ENCODE data around the gene EHD1. TPM values are rescaled to one million over a fixed set of nuclear protein-coding genes. Genes with fewer than 3 reads are reported as not detected.

EHD1 gene
- polyA plus RNA-seq, 2 of the 4 experiments (the other 2 are of a cell fraction) = 25.9 to 37.8 TPM

DNA sequence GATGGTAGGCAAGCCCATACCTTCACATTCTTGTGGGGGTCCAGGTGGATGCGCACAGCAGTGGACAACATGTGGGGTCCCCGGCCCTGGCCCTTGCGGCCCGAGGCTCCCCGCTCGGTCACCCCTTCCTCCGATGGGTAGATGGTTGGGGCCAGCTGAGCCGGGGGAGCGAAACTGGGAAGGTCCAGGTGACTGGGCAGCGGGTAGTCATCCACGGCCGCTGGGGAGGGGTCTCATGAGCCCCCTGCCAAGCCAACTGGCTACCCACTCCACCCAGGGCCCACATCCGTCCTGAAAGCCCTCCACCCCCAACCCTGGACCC, 27.9 kb upstream of the EHD1 start (continued):
- TF ChIP-seq, protein P1, sequence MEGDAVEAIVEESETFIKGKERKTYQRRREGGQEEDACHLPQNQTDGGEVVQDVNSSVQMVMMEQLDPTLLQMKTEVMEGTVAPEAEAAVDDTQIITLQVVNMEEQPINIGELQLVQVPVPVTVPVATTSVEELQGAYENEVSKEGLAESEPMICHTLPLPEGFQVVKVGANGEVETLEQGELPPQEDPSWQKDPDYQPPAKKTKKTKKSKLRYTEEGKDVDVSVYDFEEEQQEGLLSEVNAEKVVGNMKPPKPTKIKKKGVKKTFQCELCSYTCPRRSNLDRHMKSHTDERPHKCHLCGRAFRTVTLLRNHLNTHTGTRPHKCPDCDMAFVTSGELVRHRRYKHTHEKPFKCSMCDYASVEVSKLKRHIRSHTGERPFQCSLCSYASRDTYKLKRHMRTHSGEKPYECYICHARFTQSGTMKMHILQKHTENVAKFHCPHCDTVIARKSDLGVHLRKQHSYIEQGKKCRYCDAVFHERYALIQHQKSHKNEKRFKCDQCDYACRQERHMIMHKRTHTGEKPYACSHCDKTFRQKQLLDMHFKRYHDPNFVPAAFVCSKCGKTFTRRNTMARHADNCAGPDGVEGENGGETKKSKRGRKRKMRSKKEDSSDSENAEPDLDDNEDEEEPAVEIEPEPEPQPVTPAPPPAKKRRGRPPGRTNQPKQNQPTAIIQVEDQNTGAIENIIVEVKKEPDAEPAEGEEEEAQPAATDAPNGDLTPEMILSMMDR (IDR thresholded peaks at IDR 0.05) = no peak
- TF ChIP-seq CBX8 (IDR thresholded peaks at IDR 0.05) (no peak), GATA3 (IDR thresholded peaks at IDR 0.05; ENCODE audit: borderline replicate concordance) (no peak), EP300 (IDR thresholded peaks at IDR 0.05) (no peak), RFX5 (IDR thresholded peaks at IDR 0.05) (no peak)

DNA sequence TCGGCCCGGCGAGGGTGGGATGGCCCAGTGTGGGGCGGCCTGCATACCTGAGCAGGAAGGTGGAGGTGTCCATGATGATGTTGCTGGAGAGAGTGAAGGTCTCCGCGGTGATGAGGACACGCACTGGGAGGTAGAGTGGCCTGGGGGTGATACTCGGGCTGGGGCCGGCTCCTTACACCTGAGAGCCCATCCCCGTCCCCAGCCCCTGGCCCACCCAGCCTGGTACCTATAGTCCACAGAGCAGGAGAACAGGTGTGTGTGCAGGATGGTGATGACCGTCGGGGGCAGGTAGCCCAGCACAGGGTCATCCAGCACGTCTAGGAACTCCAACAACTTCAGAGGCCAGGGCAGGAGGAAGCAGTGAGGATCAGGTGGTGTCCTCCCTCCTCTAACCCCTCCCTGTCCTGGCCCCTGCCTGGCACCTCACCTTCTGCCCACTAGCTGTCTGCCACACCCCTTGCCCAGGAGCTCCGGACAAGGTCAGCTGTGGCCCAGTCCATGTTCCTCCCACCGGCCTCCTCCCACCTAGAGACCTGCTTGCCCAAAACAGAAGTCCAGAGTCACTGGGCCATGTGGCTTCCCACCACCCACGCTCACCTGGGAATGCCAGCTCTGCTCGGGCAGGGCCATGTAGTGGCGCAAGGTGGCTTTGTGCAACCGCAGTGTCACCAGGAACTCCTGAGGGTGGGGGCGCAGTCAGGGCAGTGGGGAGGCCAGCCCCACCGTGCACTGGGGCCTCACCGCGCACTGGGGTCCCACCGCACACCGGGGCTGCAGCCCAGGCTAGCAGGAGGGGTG, 27.3 kb upstream of the EHD1 start:
- DNase-seq (ENCODE audit: low read depth in 1 of 2, low spot score in 1 of 2) = no peak
- CTCF ChIA-PET = interaction anchor here (1.5 to 5.7 kb wide), 4 partner anchors 11 to 91 kb away, joined by 3 to 52 read pairs (median 8); partner anchors contain the start of gene BATF2

DNA sequence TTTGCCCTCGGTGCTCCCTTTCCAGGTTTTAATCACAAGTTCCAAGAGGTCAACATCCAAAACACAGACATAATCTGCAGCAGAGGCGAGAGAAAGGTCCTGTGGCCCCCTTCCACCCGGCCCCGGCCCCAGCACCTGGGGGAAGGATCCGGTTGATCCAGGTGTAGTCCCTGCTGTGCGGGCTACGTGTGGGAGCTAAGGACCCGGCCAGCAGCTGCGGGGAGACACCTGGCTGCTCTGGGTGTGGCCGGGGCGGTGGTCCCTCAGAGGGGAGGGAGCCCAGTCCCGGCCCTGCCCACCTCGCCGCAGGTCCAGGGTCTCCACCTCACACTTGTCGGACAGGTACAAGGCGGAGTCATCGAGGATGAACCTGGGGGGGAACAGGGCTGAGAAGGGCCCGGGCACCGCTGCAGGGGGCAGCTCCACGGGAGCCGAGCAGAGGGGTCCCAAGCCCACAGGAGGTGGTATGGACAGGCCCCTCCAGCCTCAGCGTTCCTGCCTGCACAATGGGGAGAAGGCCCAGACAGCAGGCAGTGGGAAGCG, 24.9 kb upstream of the EHD1 start:
- no peak overlapping the region for H3K4me2 ChIP-seq
- 92% methylated on average over 23 of the region's 23 CpGs for WGBS (ENCODE audit: missing lambda C conversion rate)
- ATAC-seq (no peak), DNase-seq (ENCODE audit: low read depth in 1 of 2, low spot score in 1 of 2) (no peak), FAIRE-seq (no peak)
- no peak overlapping the region for H3K27ac ChIP-seq
- POLR2A ChIA-PET = no interaction called here
- TF ChIP-seq KDM5A (IDR thresholded peaks at IDR 0.05) = no peak
- peaks cover 4% of the 10 kb centered on the region; the same call in 2 of the 3 replicates for H3K4me1 ChIP-seq
- CTCF ChIA-PET = interaction anchor here (1.5 to 5.7 kb wide), 3 partner anchors 9 to 55 kb away, joined by 4 to 52 read pairs (median 11); no protein-coding TSS in a partner anchor
- no peaks in the 10 kb centered on the region for H3K9me3 ChIP-seq
- H3K4me3 ChIP-seq = no peak overlapping the region

More for the DNA sequence above, 27.3 kb upstream of the EHD1 start:
- no peaks in the 10 kb centered on the region for H3K9me3 ChIP-seq
- no peaks in the 10 kb centered on the region; the same call in 2 of the 3 replicates for H3K4me1 ChIP-seq
- 94% methylated on average over 24 of the region's 25 CpGs for WGBS (ENCODE audit: missing lambda C conversion rate)
- no peak for FAIRE-seq
- POLR2A ChIA-PET = no interaction called here
- no peak overlapping the region for H3K4me3 ChIP-seq
- no peak overlapping the region for H3K4me2 ChIP-seq
- ATAC-seq = no peak
- no peak overlapping the region for H3K27ac ChIP-seq
- TF ChIP-seq POLR2AphosphoS2 (conservative IDR thresholded peaks at IDR 0.05; ENCODE audit: low read length) (no peak), JUN (IDR thresholded peaks at IDR 0.05) (no peak), KDM1A (IDR thresholded peaks at IDR 0.05; ENCODE audit: low read depth) (no peak), POLR2A (IDR thresholded peaks at IDR 0.05; ENCODE audit: low read length) (no peak), FOSL2 (IDR thresholded peaks at IDR 0.05) (no peak), FOSL2 (CRISPR knock-in tag; IDR thresholded peaks at IDR 0.05) (no peak), SMC3 (IDR thresholded peaks at IDR 0.05) (no peak), CBX2 (IDR thresholded peaks at IDR 0.05; ENCODE audit: borderline replicate concordance, low read depth) (no peak), FOSB (CRISPR knock-in tag; IDR thresholded peaks at IDR 0.05) (no peak), ZFP36 (IDR thresholded peaks at IDR 0.05; ENCODE audit: borderline replicate concordance, partially characterized antibody) (no peak), RAD21 (conservative IDR thresholded peaks at IDR 0.05 in 1 of 2, IDR thresholded peaks at IDR 0.05 in 1 of 2) (no peak), HOXB13 (CRISPR knock-in tag; IDR thresholded peaks at IDR 0.05; ENCODE audit: low read depth) (no peak), GATA3 (IDR thresholded peaks at IDR 0.05; ENCODE audit: borderline replicate concordance) (no peak), CBX8 (IDR thresholded peaks at IDR 0.05) (no peak), CHD2 (IDR thresholded peaks at IDR 0.05; ENCODE audit: low read length, partially characterized antibody) (no peak)
- TF ChIP-seq, protein P2, sequence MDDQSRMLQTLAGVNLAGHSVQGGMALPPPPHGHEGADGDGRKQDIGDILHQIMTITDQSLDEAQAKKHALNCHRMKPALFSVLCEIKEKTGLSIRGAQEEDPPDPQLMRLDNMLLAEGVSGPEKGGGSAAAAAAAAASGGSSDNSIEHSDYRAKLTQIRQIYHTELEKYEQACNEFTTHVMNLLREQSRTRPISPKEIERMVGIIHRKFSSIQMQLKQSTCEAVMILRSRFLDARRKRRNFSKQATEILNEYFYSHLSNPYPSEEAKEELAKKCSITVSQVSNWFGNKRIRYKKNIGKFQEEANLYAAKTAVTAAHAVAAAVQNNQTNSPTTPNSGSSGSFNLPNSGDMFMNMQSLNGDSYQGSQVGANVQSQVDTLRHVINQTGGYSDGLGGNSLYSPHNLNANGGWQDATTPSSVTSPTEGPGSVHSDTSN (IDR thresholded peaks at IDR 0.05) = no peak
- TF ChIP-seq, protein P3, sequence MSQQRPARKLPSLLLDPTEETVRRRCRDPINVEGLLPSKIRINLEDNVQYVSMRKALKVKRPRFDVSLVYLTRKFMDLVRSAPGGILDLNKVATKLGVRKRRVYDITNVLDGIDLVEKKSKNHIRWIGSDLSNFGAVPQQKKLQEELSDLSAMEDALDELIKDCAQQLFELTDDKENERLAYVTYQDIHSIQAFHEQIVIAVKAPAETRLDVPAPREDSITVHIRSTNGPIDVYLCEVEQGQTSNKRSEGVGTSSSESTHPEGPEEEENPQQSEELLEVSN (IDR thresholded peaks at IDR 0.05; ENCODE audit: borderline replicate concordance, low read depth) = no peak
- TF ChIP-seq, protein P4, sequence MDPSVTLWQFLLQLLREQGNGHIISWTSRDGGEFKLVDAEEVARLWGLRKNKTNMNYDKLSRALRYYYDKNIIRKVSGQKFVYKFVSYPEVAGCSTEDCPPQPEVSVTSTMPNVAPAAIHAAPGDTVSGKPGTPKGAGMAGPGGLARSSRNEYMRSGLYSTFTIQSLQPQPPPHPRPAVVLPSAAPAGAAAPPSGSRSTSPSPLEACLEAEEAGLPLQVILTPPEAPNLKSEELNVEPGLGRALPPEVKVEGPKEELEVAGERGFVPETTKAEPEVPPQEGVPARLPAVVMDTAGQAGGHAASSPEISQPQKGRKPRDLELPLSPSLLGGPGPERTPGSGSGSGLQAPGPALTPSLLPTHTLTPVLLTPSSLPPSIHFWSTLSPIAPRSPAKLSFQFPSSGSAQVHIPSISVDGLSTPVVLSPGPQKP (IDR thresholded peaks at IDR 0.05; ENCODE audit: low read depth, low read length) = no peak

All from A549 (cell line).